ENCODE measurements around the gene PELI2. TPM values are rescaled to one million over a fixed set of nuclear protein-coding genes. Genes with fewer than 3 reads are reported as not detected.

PELI2 gene
- total RNA-seq, 2 experiments from 2014 or later, result 3.2 to 5.7 TPM

DNA sequence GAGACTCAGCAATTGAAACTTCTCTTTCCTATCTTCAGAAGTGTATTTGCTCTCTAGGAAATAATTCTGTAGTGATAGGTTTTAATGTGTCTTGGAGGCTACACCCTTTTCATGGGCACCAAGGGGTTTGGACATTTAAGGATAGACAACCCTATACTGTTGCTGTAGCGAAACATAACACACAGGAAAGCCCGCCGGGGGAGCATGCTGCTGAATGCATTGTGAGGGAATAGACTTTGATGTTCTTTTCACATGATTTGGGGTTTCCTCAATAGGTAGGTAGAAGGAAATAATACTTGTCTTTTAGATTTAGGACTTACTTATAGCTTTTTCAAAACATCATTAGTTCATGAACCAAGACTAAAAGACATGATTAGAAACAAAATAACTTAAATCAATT is 97.0 kb downstream of the PELI2 start:
- POLR2A ChIA-PET, result no interaction called here
- Mint-ChIP-seq H3K9me3 (no peaks in the 10 kb centered on the region), H3K27ac (no peak overlapping the region), H3K27me3 (peaks cover 2% of the 10 kb centered on the region), H3K4me1 (peaks cover 5% of the 10 kb centered on the region), H3K4me3 (no peak overlapping the region), H3K36me3 (no peaks in the 10 kb centered on the region)
- no peak for ATAC-seq (ENCODE audit: low read depth)
- no peak for DNase-seq

GRCh38 chr14:56216626-56217379 is 98.6 kb downstream of the PELI2 start:
- ATAC-seq (ENCODE audit: low read depth), result no peak
- Mint-ChIP-seq H3K27ac (no peak overlapping the region), H3K4me3 (no peak overlapping the region), H3K27me3 (peaks cover 2% of the 10 kb centered on the region), H3K36me3 (no peaks in the 10 kb centered on the region), H3K9me3 (no peaks in the 10 kb centered on the region), H3K4me1 (peaks cover 5% of the 10 kb centered on the region)
- POLR2A ChIA-PET, result no interaction called here
- DNase-seq, result no peak

- POLR2A ChIA-PET, result no interaction called here
- H3K27me3 Mint-ChIP-seq, result no peaks in the 10 kb centered on the region
Observed at GRCh38 chr14:56217380-56218045, 99.3 kb downstream of the PELI2 start.

DNA sequence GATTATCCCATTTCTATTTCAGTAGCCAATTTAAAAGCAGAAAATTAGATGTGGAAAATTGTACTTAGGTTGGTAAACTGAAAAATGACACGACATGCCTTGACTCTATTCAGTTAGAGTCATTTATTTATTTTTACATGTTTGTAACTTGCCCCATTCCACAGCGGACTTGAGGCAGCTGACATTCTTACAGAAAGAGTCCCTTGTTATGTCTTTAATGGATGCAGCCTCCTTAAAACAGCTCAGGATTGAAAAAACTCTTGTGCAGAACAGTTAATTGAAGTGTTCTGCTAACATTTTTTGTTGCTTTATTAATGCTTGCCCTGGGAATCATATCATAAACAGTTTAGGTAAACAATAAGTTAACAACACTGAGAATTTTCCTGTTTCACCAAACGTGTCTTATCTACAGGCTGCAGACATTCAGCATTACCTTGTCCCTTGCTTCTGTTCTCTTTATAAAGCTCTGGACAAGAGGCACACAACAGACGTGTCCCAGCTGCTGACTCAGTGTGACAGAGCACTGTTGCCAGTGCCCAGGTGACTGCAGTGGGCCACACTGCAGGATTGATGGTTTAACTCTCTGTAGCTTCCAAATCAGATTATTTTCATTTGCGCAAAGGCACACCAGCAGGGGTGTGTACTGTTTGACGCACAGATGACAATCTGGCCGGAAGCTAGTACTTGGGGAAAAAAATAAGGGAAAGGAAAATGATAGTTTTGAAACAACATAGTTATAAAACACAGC is 101.6 kb downstream of the PELI2 start:
- Mint-ChIP-seq H3K4me1 (peaks cover 5% of the 10 kb centered on the region), H3K36me3 (no peaks in the 10 kb centered on the region), H3K27ac (no peak overlapping the region)

More at GRCh38 chr14:56217380-56218045, 99.3 kb downstream of the PELI2 start:
- ATAC-seq (ENCODE audit: low read depth), result no peak
- no peaks in the 10 kb centered on the region for H3K36me3 Mint-ChIP-seq
- H3K27ac Mint-ChIP-seq, result no peak overlapping the region
- H3K9me3 Mint-ChIP-seq, result no peaks in the 10 kb centered on the region
- H3K4me1 Mint-ChIP-seq, result peaks cover 5% of the 10 kb centered on the region
- DNase-seq, result no peak
- no peak overlapping the region for H3K4me3 Mint-ChIP-seq

GRCh38 chr14:56221382-56222128 is 103.3 kb downstream of the PELI2 start:
- peaks cover 3% of the 10 kb centered on the region for H3K4me1 Mint-ChIP-seq
- H3K4me3 Mint-ChIP-seq, result no peak overlapping the region
- H3K9me3 Mint-ChIP-seq, result no peaks in the 10 kb centered on the region
- no peak overlapping the region for H3K27ac Mint-ChIP-seq
- ATAC-seq (ENCODE audit: low read depth), result no peak
- DNase-seq, result no peak
- POLR2A ChIA-PET, result no interaction called here
- no peaks in the 10 kb centered on the region for H3K27me3 Mint-ChIP-seq
- H3K36me3 Mint-ChIP-seq, result no peaks in the 10 kb centered on the region

More for the DNA sequence above, 101.6 kb downstream of the PELI2 start:
- H3K9me3 Mint-ChIP-seq, result no peaks in the 10 kb centered on the region
- POLR2A ChIA-PET, result no interaction called here
- no peak for DNase-seq
- no peak for ATAC-seq (ENCODE audit: low read depth)
- H3K4me3 Mint-ChIP-seq, result no peak overlapping the region
- no peaks in the 10 kb centered on the region for H3K27me3 Mint-ChIP-seq

DNA sequence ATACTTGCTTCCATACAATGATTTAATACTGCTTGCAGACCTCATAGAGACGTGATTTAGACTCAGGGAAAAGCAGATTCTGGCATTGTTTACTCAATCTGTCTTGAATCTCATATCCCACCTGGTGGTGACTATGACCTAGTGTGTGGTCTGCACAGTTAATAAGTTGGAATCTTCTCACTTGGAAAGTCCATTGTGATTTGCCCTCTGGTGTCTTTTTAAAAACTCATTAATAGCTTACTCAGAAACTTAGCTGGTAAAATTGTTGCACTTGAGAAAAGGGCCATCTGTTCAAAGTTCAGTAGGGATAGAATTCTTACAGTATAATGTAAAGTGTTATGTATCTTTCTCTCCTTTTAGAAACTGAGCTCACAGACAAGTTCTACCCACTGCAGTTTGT is 106.0 kb downstream of the PELI2 start:
- DNase-seq, result no peak
- no peak overlapping the region for H3K4me3 Mint-ChIP-seq
- H3K36me3 Mint-ChIP-seq, result no peaks in the 10 kb centered on the region
- no peak for ATAC-seq (ENCODE audit: low read depth)
- H3K9me3 Mint-ChIP-seq, result peaks cover 2% of the 10 kb centered on the region
- H3K27ac Mint-ChIP-seq, result no peak overlapping the region
- POLR2A ChIA-PET, result no interaction called here
- no peaks in the 10 kb centered on the region for H3K4me1 Mint-ChIP-seq
- no peaks in the 10 kb centered on the region for H3K27me3 Mint-ChIP-seq

DNA sequence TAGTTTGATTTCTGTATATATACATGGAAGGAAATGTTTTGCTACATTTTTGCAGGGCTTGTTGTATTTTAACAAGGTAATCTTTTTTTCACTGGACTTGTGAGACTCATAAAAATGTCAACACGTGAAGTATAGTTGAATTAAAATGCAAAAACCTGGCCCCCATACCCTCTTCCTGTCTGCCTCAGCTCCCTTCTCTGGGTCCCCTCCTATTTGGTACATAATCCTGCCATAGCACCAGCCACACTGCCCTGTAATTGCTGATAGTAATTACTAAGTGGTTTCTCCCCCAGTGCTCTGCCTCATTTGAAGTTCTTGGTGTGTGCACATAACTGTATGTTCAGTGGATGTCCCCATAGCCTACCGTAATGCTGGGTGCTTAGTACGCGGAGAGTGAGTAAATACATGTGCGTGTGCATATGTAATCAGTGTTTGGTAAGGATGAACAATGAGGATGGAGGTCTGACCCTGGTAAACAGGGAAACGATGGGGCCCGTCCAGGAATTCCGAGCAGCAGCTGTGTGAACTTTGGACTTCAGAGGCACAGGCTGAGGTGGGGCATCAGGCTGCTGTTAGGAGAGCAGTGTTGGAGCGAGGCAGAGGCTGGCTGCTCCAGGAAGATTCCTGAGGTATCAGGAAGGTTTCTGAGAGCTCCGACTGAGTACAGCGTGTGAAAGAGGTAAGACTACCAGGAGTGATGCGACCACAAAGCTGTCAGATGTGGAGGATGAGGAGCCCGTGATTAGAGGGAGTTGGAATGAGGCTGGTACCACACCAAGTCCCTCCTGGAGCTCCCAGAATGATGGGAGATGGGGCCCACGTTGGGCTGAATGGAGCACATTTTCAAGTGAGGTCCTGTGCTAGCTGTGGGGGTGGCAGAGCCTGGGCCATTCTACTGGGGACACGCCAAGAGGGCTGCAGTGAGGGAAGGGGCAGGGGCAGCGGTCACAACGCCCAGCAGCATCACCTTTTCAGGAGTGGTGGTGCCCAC is 106.8 kb downstream of the PELI2 start:
- Mint-ChIP-seq H3K27ac (no peak overlapping the region), H3K27me3 (no peaks in the 10 kb centered on the region), H3K4me1 (no peaks in the 10 kb centered on the region), H3K36me3 (no peaks in the 10 kb centered on the region), H3K9me3 (peaks cover 2% of the 10 kb centered on the region), H3K4me3 (no peak overlapping the region)
- ATAC-seq (ENCODE audit: low read depth) (no peak), DNase-seq (no peak)
- POLR2A ChIA-PET, result no interaction called here

DNA sequence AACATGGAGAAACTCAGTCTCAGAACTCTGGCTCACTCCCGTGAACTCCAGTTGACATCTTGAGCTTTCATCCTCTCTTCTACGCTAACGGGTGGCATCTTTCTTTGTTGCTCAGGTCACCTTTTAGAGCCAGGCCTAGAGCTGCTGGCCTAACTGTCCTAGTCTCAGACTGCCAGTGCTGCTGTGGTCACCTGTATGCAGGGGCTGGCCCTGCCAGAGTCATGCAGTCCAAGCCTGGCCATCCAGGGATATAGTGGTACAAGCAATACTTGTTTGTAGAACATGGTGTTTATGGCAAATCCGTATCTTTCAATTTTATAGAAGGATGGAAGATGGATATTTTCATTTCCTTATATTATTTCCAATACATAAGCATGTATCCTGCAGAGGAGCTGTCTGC is 117.2 kb downstream of the PELI2 start:
- H3K27ac Mint-ChIP-seq, result no peak overlapping the region
- H3K4me1 Mint-ChIP-seq, result peaks cover 5% of the 10 kb centered on the region
- no peak for ATAC-seq (ENCODE audit: low read depth)
- DNase-seq, result no peak
- H3K9me3 Mint-ChIP-seq, result peaks cover 3% of the 10 kb centered on the region
- no peaks in the 10 kb centered on the region for H3K36me3 Mint-ChIP-seq
- no peak overlapping the region for H3K4me3 Mint-ChIP-seq
- H3K27me3 Mint-ChIP-seq, result peaks cover 2% of the 10 kb centered on the region
- POLR2A ChIA-PET, result no interaction called here

- no peak for ATAC-seq (ENCODE audit: low read depth)
- POLR2A ChIA-PET, result no interaction called here
- peaks cover 3% of the 10 kb centered on the region for H3K9me3 Mint-ChIP-seq
- H3K4me1 Mint-ChIP-seq, result peaks cover 5% of the 10 kb centered on the region
- DNase-seq, result no peak
- H3K4me3 Mint-ChIP-seq, result no peak overlapping the region
- H3K36me3 Mint-ChIP-seq, result no peaks in the 10 kb centered on the region
- H3K27ac Mint-ChIP-seq, result no peak overlapping the region
- H3K27me3 Mint-ChIP-seq, result peaks cover 2% of the 10 kb centered on the region
Observed at GRCh38 chr14:56237398-56237797, 119.2 kb downstream of the PELI2 start.

DNA sequence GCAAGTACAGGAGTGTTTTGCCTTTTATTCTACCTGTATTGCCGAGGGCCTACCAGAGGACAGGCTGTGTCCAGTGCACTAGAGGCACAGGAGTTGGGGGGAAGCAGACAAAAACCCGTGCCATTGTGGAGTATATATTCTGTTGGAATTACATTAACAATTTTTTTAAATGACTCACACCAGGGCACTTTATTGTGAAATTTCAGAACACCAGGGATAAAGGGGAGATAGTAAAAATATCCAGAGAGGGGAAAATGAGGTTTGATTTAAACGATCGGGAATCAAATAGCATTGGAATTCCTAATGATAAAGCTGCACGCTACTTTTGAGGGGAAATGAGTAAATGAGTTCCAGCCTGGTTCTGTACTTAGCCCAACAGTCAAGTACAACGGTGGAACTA is 123.2 kb downstream of the PELI2 start:
- POLR2A ChIA-PET, result no interaction called here
- DNase-seq (no peak), ATAC-seq (ENCODE audit: low read depth) (no peak)
- peaks cover 2% of the 10 kb centered on the region for H3K27me3 Mint-ChIP-seq
- H3K4me3 Mint-ChIP-seq, result no peak overlapping the region
- H3K4me1 Mint-ChIP-seq, result peaks cover 5% of the 10 kb centered on the region
- H3K36me3 Mint-ChIP-seq, result no peaks in the 10 kb centered on the region
- H3K9me3 Mint-ChIP-seq, result peaks cover 1% of the 10 kb centered on the region
- no peak overlapping the region for H3K27ac Mint-ChIP-seq

GRCh38 chr14:56243110-56243509 is 124.9 kb downstream of the PELI2 start:
- POLR2A ChIA-PET, result no interaction called here
- no peak for ATAC-seq (ENCODE audit: low read depth)

DNA sequence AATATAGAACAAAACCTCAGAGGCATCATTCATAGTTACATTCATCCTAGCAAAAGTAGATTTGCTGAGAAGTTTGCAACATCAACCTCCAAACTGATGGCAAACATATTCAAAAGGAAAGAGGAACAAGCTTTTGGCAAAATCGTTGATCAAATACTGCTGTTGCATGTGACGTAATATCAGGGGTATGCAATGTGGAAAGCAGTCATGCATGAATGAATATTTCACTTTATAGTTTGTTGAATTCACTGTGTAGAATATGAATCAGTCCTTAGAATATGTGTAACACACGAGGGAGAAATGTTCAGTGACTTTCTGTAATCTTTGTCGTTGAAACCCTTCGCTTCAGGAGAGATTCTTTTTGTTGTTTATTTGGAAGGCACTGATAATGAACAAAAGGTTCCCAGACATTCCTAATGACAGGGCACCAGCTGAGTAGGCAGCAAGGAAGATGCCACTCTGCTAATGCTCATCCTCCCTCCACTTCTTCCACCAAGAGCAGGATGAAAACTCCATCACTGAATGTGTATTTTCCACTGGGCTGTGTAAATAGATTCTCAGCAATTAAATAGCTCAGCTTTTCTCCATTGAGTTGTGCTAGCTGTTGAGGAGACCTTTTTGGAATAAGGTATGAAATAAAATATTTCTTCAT is 126.1 kb downstream of the PELI2 start:
- ATAC-seq (ENCODE audit: low read depth) (no peak), DNase-seq (no peak)
- Mint-ChIP-seq H3K4me1 (peaks cover 2% of the 10 kb centered on the region), H3K27ac (no peak overlapping the region), H3K9me3 (peaks cover 1% of the 10 kb centered on the region), H3K36me3 (no peaks in the 10 kb centered on the region), H3K27me3 (peaks cover 2% of the 10 kb centered on the region), H3K4me3 (no peak overlapping the region)
- POLR2A ChIA-PET, result no interaction called here

More at GRCh38 chr14:56243110-56243509, 124.9 kb downstream of the PELI2 start:
- Mint-ChIP-seq H3K9me3 (peaks cover 1% of the 10 kb centered on the region), H3K4me1 (peaks cover 2% of the 10 kb centered on the region), H3K36me3 (no peaks in the 10 kb centered on the region), H3K27me3 (peaks cover 2% of the 10 kb centered on the region), H3K27ac (no peak overlapping the region), H3K4me3 (no peak overlapping the region)
- no peak for DNase-seq
